CD14-positive monocyte (primary cell): ENCODE data around the gene PXN. TPM values are rescaled to one million over a fixed set of nuclear protein-coding genes. Genes with fewer than 3 reads are reported as not detected.

Experiments used
- DNase-seq, 3 donors: peaks; one replicate each; pipeline ENCODE4 v3.0.0-alpha.2; 2011 to 2022
- H2AFZ ChIP-seq: 2 replicates; pipeline ENCODE4 v1.6.0; 2012; ENCODE audit warnings: mild to moderate bottlenecking, low read depth, low read length, inconsistent platforms; ENCODE audit not compliant: insufficient read depth, poor library complexity, severe bottlenecking
- H3K27ac ChIP-seq, 2 donors: 1 replicate in 1 of 2; 2 replicates in 1 of 2; pipeline ENCODE4 v1.5.1; 2012 to 2013; ENCODE audit warnings: low read length in 2 of 2, control low read depth in 1 of 2, inconsistent platforms in 1 of 2, low read depth in 1 of 2, mild to moderate bottlenecking in 1 of 2
- H3K27me3 ChIP-seq, 2 donors: one replicate each; pipeline versions ENCODE4 v1.6.0 to v1.6.1; 2011 to 2013; ENCODE audit warnings: low read length in 2 of 2; ENCODE audit not compliant: control insufficient read depth in 2 of 2, insufficient read depth in 2 of 2
- H3K36me3 ChIP-seq, 2 donors: replicated peaks in 1 of 2; 1 replicate in 1 of 2; 2 replicates in 1 of 2; pipeline versions ENCODE4 v1.5.1 to v1.6.1; 2012 to 2013; ENCODE audit warnings: low read length in 2 of 2, control low read depth in 1 of 2, inconsistent platforms in 1 of 2, mild to moderate bottlenecking in 1 of 2; ENCODE audit not compliant: insufficient read depth in 2 of 2, control insufficient read depth in 1 of 2
- H3K4me1 ChIP-seq, 2 donors: 1 replicate in 1 of 2; 2 replicates in 1 of 2; pipeline versions ENCODE4 v1.5.1 to v1.6.1; 2012 to 2013; ENCODE audit warnings: low read length in 2 of 2, control low read depth in 1 of 2, inconsistent platforms in 1 of 2, mild to moderate bottlenecking in 1 of 2, moderate library complexity in 1 of 2; ENCODE audit not compliant: insufficient read depth in 2 of 2, control insufficient read depth in 1 of 2
- H3K4me2 ChIP-seq: replicated peaks from 2 replicates; pipeline ENCODE3; 2012; ENCODE audit warnings: low read length, moderate library complexity, mild to moderate bottlenecking; ENCODE audit not compliant: poor library complexity, severe bottlenecking; ENCODE audit errors: extremely low read depth
- H3K4me3 ChIP-seq, 3 experiments: fragments of 200-600 bp in 1 of 3; sonication (generic) in 1 of 3; replicated peaks in 1 of 3; 1 replicate in 2 of 3; 2 replicates in 1 of 3; pipeline ENCODE4 v1.5.1; 2011 to 2013; ENCODE audit warnings: low read length in 3 of 3, mild to moderate bottlenecking in 3 of 3, control low read depth in 2 of 3, low read depth in 2 of 3, inconsistent platforms in 1 of 3, moderate library complexity in 1 of 3
- H3K79me2 ChIP-seq: 2 replicates; pipeline ENCODE4 v1.6.0; 2012; ENCODE audit warnings: mild to moderate bottlenecking, control low read depth, inconsistent platforms, low read length, moderate library complexity; ENCODE audit not compliant: insufficient read depth
- H3K9ac ChIP-seq: 2 replicates; pipeline ENCODE4 v1.6.0; 2017; ENCODE audit warnings: low read length, mild to moderate bottlenecking; ENCODE audit not compliant: insufficient read depth, poor library complexity, severe bottlenecking
- H3K9me3 ChIP-seq, 2 donors: replicated peaks in 1 of 2; 1 replicate in 1 of 2; 2 replicates in 1 of 2; pipeline versions ENCODE4 v1.5.1 to v1.6.1; 2012 to 2013; ENCODE audit warnings: low read length in 2 of 2, control low read depth in 1 of 2; ENCODE audit not compliant: control insufficient read depth in 1 of 2, insufficient read depth in 1 of 2
- H4K20me1 ChIP-seq: 2 replicates; pipeline ENCODE4 v1.6.0; 2012; ENCODE audit warnings: mild to moderate bottlenecking, low read length, control low read depth, moderate library complexity; ENCODE audit not compliant: insufficient read depth
- H3K27ac Mint-ChIP-seq, 7 donors: one replicate each; pipeline ENCODE4 v1.8.0; 2020; ENCODE audit warnings: mild to moderate bottlenecking in 7 of 7, mixed read lengths in 7 of 7, moderate library complexity in 6 of 7, inconsistent platforms in 2 of 7
- H3K27me3 Mint-ChIP-seq, 3 donors: one replicate each; pipeline ENCODE4 v1.8.0; 2021 to 2022; ENCODE audit warnings: low read depth in 3 of 3, mild to moderate bottlenecking in 3 of 3, mixed read lengths in 3 of 3, moderate library complexity in 3 of 3, inconsistent platforms in 1 of 3
- H3K36me3 Mint-ChIP-seq, 2 donors: one replicate each; pipeline ENCODE4 v1.8.0; 2020; ENCODE audit warnings: mixed read lengths in 2 of 2, inconsistent platforms in 1 of 2, mild to moderate bottlenecking in 1 of 2
- H3K4me1 Mint-ChIP-seq: one replicate; pipeline ENCODE4 v1.8.0; 2020; ENCODE audit warnings: mild to moderate bottlenecking, mixed read lengths
- H3K4me3 Mint-ChIP-seq, 2 donors: one replicate each; pipeline ENCODE4 v1.8.0; 2020; ENCODE audit warnings: mild to moderate bottlenecking in 2 of 2, mixed read lengths in 2 of 2, moderate library complexity in 1 of 2
- H3K9me3 Mint-ChIP-seq, 7 donors: one replicate each; pipeline ENCODE4 v1.8.0; 2020 to 2022; ENCODE audit warnings: mixed read lengths in 7 of 7, mild to moderate bottlenecking in 6 of 7, moderate library complexity in 6 of 7, inconsistent platforms in 2 of 7
- WGBS: methylation state at CpG from one replicate; pipeline ENCODE4 v1.1.5; 2013; ENCODE audit warnings: missing lambda C conversion rate; ENCODE audit not compliant: insufficient coverage; 5-methylcytosine and 5-hydroxymethylcytosine counted together
- intact Hi-C, 2 donors: fragments of 100-400 bp; cut with micrococcal nuclease; formaldehyde crosslinking; loops; one replicate each; pipeline versions ENCODE4 v1.15.0 to v1.15.1; 2023
- polyA plus RNA-seq, 3 donors: library from polyadenylated mRNA; depleted of rRNA in 1 of 3; unstranded in 2 of 3; stranded (reverse) in 1 of 3; fragments of 300-500 nt in 2 of 3; fragments of >200 nt in 1 of 3; fragmentation: Illumina TruSeq in 2 of 3; gene quantifications; 1 replicate in 2 of 3; 2 replicates in 1 of 3; pipeline ENCODE4 v1.2.3, GENCODE V29; 2012 to 2021
- TF ChIP-seq, protein P1 (sequence below): fragments of 200-600 bp; IDR thresholded peaks from one replicate; pipeline ENCODE4 v1.8.0; 2022; ENCODE audit warnings: antibody characterized with exemption, mild to moderate bottlenecking

Gene PXN
- polyA plus RNA-seq, 3 donors = 62.5 to 106 (median 98.4) TPM

GRCh38 chr12:120228291-120229070 lies 37.0 kb downstream of the PXN start:
- Histone ChIP-seq H3K27ac (peak overlapping the region; percentile 21 to 94), H3K4me3 (peak overlapping the region in 1 of 3 experiments; percentile 70), H3K4me2 (peak overlapping the region; percentile 81), H4K20me1 (peaks cover 95% of the 10 kb centered on the region), H3K79me2 (peaks cover 89% of the 10 kb centered on the region), H3K27me3 (no peaks in the 10 kb centered on the region), H3K4me1 (peaks cover 90 to 94% of the 10 kb centered on the region in 2 donors), H3K9me3 (no peaks in the 10 kb centered on the region), H3K9ac (peak overlapping the region; percentile 34), H3K36me3 (peaks cover 27 to 29% of the 10 kb centered on the region in 2 donors), H2AFZ (no peak overlapping the region)
- Mint-ChIP-seq H3K4me3 (peak overlapping the region; percentile 56 to 89), H3K9me3 (peaks cover 0 to 1% (median 0%) of the 10 kb centered on the region in 7 donors), H3K4me1 (peaks cover 92% of the 10 kb centered on the region), H3K36me3 (peaks cover 28 to 52% of the 10 kb centered on the region in 2 donors), H3K27ac (peak overlapping the region; percentile 75 to 98 (median 85)), H3K27me3 (peaks cover 0 to 1% (median 0%) of the 10 kb centered on the region in 3 donors)
- DNase-seq = peak; percentile 78 to 86 (median 82)
- 13% methylated on average over 19 of the region's 23 CpGs for WGBS
- intact Hi-C loops = loop anchor here (2.0 kb wide), 1 partner anchor 36 kb away; the partner anchor contains the start of gene PXN (in 2 of the 2)
- TF ChIP-seq, protein P1, sequence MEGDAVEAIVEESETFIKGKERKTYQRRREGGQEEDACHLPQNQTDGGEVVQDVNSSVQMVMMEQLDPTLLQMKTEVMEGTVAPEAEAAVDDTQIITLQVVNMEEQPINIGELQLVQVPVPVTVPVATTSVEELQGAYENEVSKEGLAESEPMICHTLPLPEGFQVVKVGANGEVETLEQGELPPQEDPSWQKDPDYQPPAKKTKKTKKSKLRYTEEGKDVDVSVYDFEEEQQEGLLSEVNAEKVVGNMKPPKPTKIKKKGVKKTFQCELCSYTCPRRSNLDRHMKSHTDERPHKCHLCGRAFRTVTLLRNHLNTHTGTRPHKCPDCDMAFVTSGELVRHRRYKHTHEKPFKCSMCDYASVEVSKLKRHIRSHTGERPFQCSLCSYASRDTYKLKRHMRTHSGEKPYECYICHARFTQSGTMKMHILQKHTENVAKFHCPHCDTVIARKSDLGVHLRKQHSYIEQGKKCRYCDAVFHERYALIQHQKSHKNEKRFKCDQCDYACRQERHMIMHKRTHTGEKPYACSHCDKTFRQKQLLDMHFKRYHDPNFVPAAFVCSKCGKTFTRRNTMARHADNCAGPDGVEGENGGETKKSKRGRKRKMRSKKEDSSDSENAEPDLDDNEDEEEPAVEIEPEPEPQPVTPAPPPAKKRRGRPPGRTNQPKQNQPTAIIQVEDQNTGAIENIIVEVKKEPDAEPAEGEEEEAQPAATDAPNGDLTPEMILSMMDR = peak; percentile 92

DNA sequence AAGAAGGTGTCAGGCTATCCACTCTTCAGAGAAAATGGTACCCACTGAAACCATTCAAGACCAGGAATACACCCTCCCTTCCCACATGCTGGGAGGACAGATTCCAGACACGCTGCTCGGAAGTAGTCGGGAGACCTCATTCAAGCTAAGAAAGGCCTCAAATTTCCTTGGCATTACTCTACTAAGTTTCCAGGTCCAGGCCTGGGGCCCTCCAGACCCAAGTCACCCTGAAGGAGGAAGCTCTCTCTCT lies 37.6 kb downstream of the PXN start:
- Histone ChIP-seq H3K27ac (peak overlapping the region; percentile 21 to 94), H3K9ac (no peak overlapping the region), H4K20me1 (peaks cover 97% of the 10 kb centered on the region), H3K79me2 (peaks cover 87% of the 10 kb centered on the region), H3K27me3 (no peaks in the 10 kb centered on the region), H3K9me3 (no peaks in the 10 kb centered on the region), H3K36me3 (peaks cover 31 to 34% of the 10 kb centered on the region in 2 donors), H2AFZ (no peak overlapping the region), H3K4me3 (peak overlapping the region in 1 of 3 experiments; percentile 70), H3K4me2 (peak overlapping the region; percentile 81), H3K4me1 (peaks cover 85 to 89% of the 10 kb centered on the region in 2 donors)
- Mint-ChIP-seq H3K4me3 (peak overlapping the region; percentile 47 to 89), H3K27me3 (peaks cover 0 to 3% (median 1%) of the 10 kb centered on the region in 3 donors), H3K4me1 (peaks cover 86% of the 10 kb centered on the region), H3K9me3 (peaks cover 0 to 1% (median 0%) of the 10 kb centered on the region in 7 donors), H3K36me3 (peaks cover 33 to 56% of the 10 kb centered on the region in 2 donors), H3K27ac (peak overlapping the region; percentile 52 to 98 (median 80))
- WGBS = 80% methylated on average over 1 of the region's 3 CpGs
- intact Hi-C loops = loop anchor here (2.0 kb wide), 1 partner anchor 37 kb away; the partner anchor contains the start of gene PXN (in 2 of the 2)
- TF ChIP-seq, protein P1 = no peak
- DNase-seq = no peak
